ENCODE measurements around the gene GRIP1.

Gene GRIP1

GRCh38 chr12:66340131-66340530 lies 338.7 kb downstream of the GRIP1 start:
- TF ChIP-seq CTCF (conservative IDR thresholded peaks at IDR 0.05; ENCODE audit: low read depth): no peak
- ChIA-PET CTCF (no interaction called here), POLR2A (ENCODE audit: low non-redundant PET) (no interaction called here)
- no peak overlapping the region for H3K27ac ChIP-seq
- no peak for DNase-seq (ENCODE audit: low spot score)

GRCh38 chr12:66337381-66338010 lies 341.4 kb downstream of the GRIP1 start:
- ChIA-PET CTCF (no interaction called here), POLR2A (ENCODE audit: low non-redundant PET) (no interaction called here)
- no peak overlapping the region for H3K27ac ChIP-seq
- no peak for DNase-seq (ENCODE audit: low spot score)
- no peak for TF ChIP-seq CTCF (conservative IDR thresholded peaks at IDR 0.05; ENCODE audit: low read depth)

- TF ChIP-seq CTCF (conservative IDR thresholded peaks at IDR 0.05; ENCODE audit: low read depth): no peak
- H3K27ac ChIP-seq: no peak overlapping the region
- POLR2A ChIA-PET (ENCODE audit: low non-redundant PET): no interaction called here
- DNase-seq (ENCODE audit: low spot score): no peak
- CTCF ChIA-PET: no interaction called here
These were observed 343.1 kb downstream of the GRIP1 start for GRCh38 chr12:66335746-66336145.

GRCh38 chr12:66331814-66332213 lies 347.1 kb downstream of the GRIP1 start:
- no peak for TF ChIP-seq CTCF (conservative IDR thresholded peaks at IDR 0.05; ENCODE audit: low read depth)

GRCh38 chr12:66331016-66331415 lies 347.9 kb downstream of the GRIP1 start:
- no peak for TF ChIP-seq CTCF (conservative IDR thresholded peaks at IDR 0.05; ENCODE audit: low read depth)
- CTCF ChIA-PET: no interaction called here

More at GRCh38 chr12:66331814-66332213, 347.1 kb downstream of the GRIP1 start:
- CTCF ChIA-PET: no interaction called here
- POLR2A ChIA-PET (ENCODE audit: low non-redundant PET): no interaction called here
- no peak for DNase-seq (ENCODE audit: low spot score)
- H3K27ac ChIP-seq: no peak overlapping the region

GRCh38 chr12:66329941-66330340 lies 348.9 kb downstream of the GRIP1 start:
- TF ChIP-seq CTCF (conservative IDR thresholded peaks at IDR 0.05; ENCODE audit: low read depth): no peak
- ChIA-PET POLR2A (ENCODE audit: low non-redundant PET) (no interaction called here), CTCF (no interaction called here)
- no peak overlapping the region for H3K27ac ChIP-seq
- DNase-seq (ENCODE audit: low spot score): peak; percentile 53

More at GRCh38 chr12:66331016-66331415, 347.9 kb downstream of the GRIP1 start:
- no peak for DNase-seq (ENCODE audit: low spot score)
- POLR2A ChIA-PET (ENCODE audit: low non-redundant PET): no interaction called here
- H3K27ac ChIP-seq: no peak overlapping the region

All from RWPE1 (cell line).